Measurements from ENCODE around the gene RPS6KB2.

RPS6KB2 gene

GRCh38 chr11:67428052-67429001 is at the start of gene RPS6KB2:
Gene RPS6KB2, plus strand, starts transcription at chr11:67428494. Its CDS starts 52 bp downstream, at chr11:67428546.
- in situ Hi-C loops (cut with MboI; ENCODE audit: low sequenced_read_pairs) = no loop called here

DNA sequence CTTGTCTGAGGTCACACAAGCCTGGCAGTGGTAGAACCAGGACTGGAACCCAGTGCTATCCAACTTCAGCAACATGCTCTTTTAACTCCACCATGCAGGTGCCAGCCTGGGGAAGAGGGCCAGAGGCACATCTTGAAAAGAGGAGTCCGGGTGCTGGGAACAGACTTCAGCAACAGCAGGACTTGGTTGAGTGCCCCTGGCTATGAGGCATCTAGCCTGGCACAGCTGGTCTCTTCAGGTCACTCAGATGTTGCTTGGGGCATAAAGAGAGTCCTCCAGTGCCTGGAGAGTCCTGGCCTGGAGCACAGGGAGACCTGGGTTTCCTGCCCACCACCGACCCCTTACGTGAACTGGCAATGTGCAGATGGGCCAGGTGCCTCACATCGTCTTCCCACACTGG is 49.8 kb upstream of the RPS6KB2 start:
- in situ Hi-C loops (cut with MboI; ENCODE audit: low sequenced_read_pairs) = no loop called here

- in situ Hi-C loops (cut with MboI; ENCODE audit: low sequenced_read_pairs) = loop anchor here (10.0 kb wide), 1 partner anchor 125 kb away; no protein-coding TSS in a partner anchor
These were observed 48.9 kb upstream of the RPS6KB2 start for GRCh38 chr11:67379061-67380058.

DNA sequence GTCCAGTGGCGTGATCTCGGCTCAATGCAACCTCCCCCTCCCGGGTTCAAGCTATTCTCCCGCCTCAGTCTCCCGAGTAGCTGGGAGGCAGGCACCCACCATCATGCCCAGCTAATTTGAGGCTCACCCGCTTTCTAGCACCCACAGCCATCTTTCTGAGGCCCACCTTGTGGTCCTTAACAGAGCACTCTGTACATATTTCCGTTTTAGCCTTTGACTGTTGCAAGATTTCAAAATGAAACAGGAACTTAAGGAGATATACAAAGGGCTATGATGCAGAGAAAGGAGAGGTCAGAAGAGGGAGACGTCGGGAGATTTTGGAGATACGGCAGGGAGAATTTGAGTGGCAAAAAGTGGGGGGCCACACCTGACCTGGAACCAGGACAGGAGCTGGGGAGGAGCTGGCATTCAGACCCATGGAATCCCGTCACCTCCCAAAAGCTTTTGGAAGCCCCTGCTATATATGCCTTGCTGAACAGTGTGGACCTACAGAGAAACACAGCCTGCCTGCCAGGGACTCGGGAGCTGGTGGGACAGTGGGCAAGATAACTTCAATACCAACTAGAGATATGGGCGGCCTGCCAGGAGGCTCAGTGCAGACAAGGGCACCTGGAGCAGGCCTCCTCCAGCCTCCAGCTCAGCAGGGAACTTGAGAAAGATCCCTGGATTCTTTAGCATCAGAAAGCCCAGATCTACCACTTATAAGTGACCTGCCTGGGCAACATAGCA is 46.9 kb upstream of the RPS6KB2 start:
- in situ Hi-C loops (cut with MboI; ENCODE audit: low sequenced_read_pairs) = loop anchor here (10.0 kb wide), 1 partner anchor 127 kb away; no protein-coding TSS in a partner anchor

- in situ Hi-C loops (cut with MboI; ENCODE audit: low sequenced_read_pairs) = loop anchor here (10.0 kb wide), 1 partner anchor 128 kb away; no protein-coding TSS in a partner anchor
These were observed 45.8 kb upstream of the RPS6KB2 start for GRCh38 chr11:67382276-67383136.

GRCh38 chr11:67384851-67385366 is 43.4 kb upstream of the RPS6KB2 start:
- in situ Hi-C loops (cut with MboI; ENCODE audit: low sequenced_read_pairs) = loop anchor here (10.0 kb wide), 1 partner anchor 130 kb away; no protein-coding TSS in a partner anchor

GRCh38 chr11:67387069-67387468 is 41.2 kb upstream of the RPS6KB2 start:
- in situ Hi-C loops (cut with MboI; ENCODE audit: low sequenced_read_pairs) = loop anchor here (10.0 kb wide), 1 partner anchor 132 kb away; no protein-coding TSS in a partner anchor

GRCh38 chr11:67387518-67387917 is 40.8 kb upstream of the RPS6KB2 start:
- in situ Hi-C loops (cut with MboI; ENCODE audit: low sequenced_read_pairs) = loop anchor here (10.0 kb wide), 1 partner anchor 133 kb away; no protein-coding TSS in a partner anchor

DNA sequence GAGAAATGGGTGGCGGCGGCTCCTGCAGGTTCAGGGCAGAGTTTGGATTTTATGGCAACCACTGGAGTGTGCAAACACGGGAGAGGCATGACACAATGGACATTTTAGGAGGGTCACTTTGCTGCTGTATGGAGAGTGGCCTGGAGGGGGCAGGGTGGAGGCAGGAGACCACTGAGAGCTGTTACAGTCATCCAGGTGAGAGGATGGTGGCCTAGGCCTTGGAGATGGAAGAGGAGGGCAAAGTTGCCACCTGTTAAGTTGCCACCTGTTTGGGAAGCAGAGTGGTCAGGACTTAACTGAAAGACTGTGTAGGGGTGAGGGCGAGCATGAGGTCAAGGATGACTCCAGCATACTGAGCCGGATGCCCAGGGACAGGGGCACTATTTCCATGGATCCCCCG is 38.8 kb upstream of the RPS6KB2 start:
- in situ Hi-C loops (cut with MboI; ENCODE audit: low sequenced_read_pairs) = loop anchor here (10.0 kb wide), 1 partner anchor 135 kb away; no protein-coding TSS in a partner anchor

- in situ Hi-C loops (cut with MboI; ENCODE audit: low sequenced_read_pairs) = no loop called here
These were observed 37.4 kb upstream of the RPS6KB2 start for GRCh38 chr11:67390947-67391303.

GRCh38 chr11:67391304-67392182 is 36.8 kb upstream of the RPS6KB2 start, which contains the start of gene RAD9A:
Gene RAD9A, plus strand, starts transcription at chr11:67391986. Its CDS starts 59 bp downstream, at chr11:67392045.
- in situ Hi-C loops (cut with MboI; ENCODE audit: low sequenced_read_pairs) = no loop called here

DNA sequence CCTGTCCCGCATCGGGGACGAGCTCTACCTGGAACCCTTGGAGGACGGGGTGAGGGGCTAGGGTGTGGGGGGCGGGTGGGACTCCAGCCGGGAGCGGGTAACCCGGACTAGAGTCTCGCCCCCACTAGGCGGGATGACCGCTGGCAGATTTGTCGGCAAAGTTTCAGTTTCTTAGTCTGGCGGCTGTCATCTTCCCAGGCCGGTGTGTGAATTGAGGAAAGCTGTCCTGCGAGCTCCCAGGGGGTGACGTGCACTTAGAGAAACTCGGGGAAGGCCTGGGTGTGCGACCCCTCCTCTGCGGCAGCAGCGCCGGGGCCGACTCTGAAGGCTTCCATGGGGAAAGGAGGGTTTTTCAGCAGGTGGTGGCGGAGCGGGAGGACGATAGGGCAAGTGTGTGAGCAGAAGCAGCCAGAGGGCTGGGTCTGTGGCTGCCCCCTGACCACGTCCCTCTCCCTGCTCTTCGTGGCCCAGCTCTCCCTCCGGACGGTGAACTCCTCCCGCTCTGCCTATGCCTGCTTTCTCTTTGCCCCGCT is 36.0 kb upstream of the RPS6KB2 start:
- in situ Hi-C loops (cut with MboI; ENCODE audit: low sequenced_read_pairs) = no loop called here

- in situ Hi-C loops (cut with MboI; ENCODE audit: low sequenced_read_pairs) = no loop called here
These were observed 34.9 kb upstream of the RPS6KB2 start for GRCh38 chr11:67393437-67393836.

GRCh38 chr11:67393990-67394389 is 34.3 kb upstream of the RPS6KB2 start:
- in situ Hi-C loops (cut with MboI; ENCODE audit: low sequenced_read_pairs) = no loop called here

DNA sequence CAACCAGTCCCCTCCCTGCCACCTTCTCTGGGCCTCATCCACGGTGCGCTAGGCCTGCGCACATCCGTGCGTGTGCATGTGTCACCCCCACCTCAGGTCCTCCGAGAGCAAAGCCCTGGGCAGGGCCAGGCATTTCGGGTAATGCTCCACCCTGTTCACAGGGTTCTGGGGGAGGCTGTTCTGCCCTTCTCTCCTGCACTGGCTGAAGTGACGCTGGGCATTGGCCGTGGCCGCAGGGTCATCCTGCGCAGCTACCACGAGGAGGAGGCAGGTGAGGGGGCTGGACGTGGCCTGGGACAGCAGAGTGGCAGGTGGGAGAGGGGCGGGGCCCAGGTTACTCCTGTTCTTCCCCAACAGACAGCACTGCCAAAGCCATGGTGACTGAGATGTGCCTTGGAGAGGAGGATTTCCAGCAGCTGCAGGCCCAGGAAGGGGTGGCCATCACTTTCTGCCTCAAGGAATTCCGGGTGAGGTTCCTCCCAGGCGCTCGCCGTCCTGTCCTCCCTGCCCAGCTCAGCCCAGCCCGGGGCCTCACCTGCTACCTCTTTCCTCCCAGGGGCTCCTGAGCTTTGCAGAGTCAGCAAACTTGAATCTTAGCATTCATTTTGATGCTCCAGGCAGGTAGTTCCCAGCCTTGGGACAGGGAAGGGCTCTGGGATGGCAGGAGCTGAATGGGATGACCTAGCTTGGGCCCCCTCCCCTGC is 32.6 kb upstream of the RPS6KB2 start:
- in situ Hi-C loops (cut with MboI; ENCODE audit: low sequenced_read_pairs) = no loop called here

DNA sequence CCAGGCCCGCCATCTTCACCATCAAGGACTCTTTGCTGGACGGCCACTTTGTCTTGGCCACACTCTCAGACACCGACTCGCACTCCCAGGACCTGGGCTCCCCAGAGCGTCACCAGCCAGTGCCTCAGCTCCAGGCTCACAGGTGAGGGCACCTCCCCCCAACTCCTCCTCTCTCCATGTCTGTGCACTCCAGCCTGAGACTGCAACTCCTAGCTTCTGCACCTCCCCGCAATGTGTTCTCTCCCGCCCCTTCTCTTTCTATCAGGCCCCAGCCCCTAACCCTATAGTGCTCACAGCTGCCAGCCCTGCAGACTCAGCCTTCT is 32.1 kb upstream of the RPS6KB2 start:
- in situ Hi-C loops (cut with MboI; ENCODE audit: low sequenced_read_pairs) = no loop called here
